ENCODE measurements around the gene POFUT1.

The POFUT1 gene

DNA sequence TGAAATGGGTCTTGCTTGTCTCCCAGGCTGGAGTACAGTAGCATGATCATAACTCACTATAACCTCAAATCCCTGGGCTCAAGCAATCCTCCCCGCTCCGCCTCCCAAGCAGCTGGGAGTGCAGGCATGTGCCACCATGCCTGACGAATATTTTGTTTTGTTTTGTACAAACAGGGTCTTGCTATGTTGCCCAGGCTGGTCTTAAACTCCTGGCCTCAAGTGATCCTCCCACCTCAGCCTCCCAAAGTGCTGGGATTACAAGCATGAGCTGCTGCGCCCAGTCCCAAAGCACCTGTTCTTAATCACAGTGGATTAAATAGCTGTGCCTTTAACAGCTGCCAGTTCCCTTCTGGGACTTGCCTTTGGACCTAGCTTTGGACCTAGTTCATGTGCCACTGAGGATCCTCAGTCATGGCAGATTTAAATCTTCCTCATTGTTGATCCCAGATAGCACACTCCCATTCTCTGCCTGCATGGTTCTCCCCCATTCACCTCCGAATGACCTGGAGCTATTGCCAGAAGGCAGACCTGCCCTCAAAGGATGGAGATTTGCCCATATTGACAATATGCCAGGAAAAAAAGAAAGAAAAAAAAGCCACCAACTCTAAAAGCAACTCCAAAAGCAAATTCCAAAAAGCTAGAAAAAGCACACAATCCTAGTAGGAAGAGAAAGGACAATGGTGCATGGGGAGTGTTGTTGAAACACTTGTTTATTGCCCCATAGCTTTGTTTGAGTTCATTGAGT is 10.6 kb downstream of the POFUT1 start:
- Histone ChIP-seq H3K36me3 (ENCODE audit: control insufficient read depth, insufficient read depth, low read length) (peaks cover 54% of the 10 kb centered on the region), H3K4me1 (ENCODE audit: control insufficient read depth, insufficient read depth, low read length, poor library complexity, severe bottlenecking) (no peaks in the 10 kb centered on the region), H3K9me3 (ENCODE audit: control insufficient read depth, low read length) (no peaks in the 10 kb centered on the region), H3K4me3 (ENCODE audit: insufficient read depth, low read depth, low read length, poor library complexity, severe bottlenecking) (no peak overlapping the region), H3K27me3 (replicated peaks; ENCODE audit: control insufficient read depth, insufficient read depth, low read length, poor library complexity, severe bottlenecking) (no peaks in the 10 kb centered on the region), H3K27ac (ENCODE audit: insufficient read depth, low read length, poor library complexity, severe bottlenecking) (no peak overlapping the region)
- no peak for DNase-seq

DNA sequence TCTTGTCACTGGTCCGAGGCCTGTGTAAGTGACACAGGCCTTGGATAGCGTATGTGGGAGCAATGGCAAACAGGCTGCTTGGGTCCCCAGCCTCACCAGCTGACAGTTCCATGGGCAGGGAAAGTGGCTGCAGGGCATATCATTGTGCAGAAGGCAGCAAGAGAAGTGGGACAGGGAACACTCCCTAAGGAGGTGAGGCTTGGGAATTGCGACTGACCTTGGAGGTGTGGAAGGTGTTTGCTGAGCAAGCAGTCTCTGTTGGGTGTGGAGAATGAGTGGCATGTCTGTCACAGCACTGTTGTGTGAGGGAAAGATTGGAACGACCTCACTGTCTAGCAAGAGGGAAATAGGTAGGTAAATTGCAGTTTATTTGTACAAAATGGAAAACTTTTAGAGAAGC is 16.8 kb downstream of the POFUT1 start:
- Histone ChIP-seq H3K9me3 (ENCODE audit: control insufficient read depth, low read length) (no peaks in the 10 kb centered on the region), H3K4me1 (ENCODE audit: control insufficient read depth, insufficient read depth, low read length, poor library complexity, severe bottlenecking) (no peaks in the 10 kb centered on the region), H3K4me3 (ENCODE audit: insufficient read depth, low read depth, low read length, poor library complexity, severe bottlenecking) (no peak overlapping the region), H3K27me3 (replicated peaks; ENCODE audit: control insufficient read depth, insufficient read depth, low read length, poor library complexity, severe bottlenecking) (no peaks in the 10 kb centered on the region), H3K27ac (ENCODE audit: insufficient read depth, low read length, poor library complexity, severe bottlenecking) (no peak overlapping the region), H3K36me3 (ENCODE audit: control insufficient read depth, insufficient read depth, low read length) (peaks cover 39% of the 10 kb centered on the region)
- no peak for DNase-seq

DNA sequence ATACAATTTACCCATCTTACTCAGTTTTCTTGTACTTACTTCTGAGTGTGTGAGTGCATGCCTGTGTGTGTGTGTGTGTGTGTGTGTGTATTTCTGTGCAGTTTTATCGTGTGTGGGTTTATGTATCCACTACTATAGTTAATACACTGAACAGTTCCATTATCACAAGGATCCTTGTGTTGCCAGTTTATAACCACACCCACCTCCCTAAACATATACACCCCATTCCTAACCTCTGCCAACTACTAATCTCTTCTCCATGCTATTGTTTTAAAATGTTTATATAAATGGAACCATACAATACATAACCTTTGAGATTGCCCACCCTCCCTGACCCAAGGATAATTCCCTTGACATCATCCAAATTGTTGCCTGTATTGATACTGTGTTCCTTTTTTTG is 18.7 kb downstream of the POFUT1 start:
- H3K27ac ChIP-seq (ENCODE audit: insufficient read depth, low read length, poor library complexity, severe bottlenecking) = no peak overlapping the region
- H3K4me3 ChIP-seq (ENCODE audit: insufficient read depth, low read depth, low read length, poor library complexity, severe bottlenecking) = no peak overlapping the region
- H3K27me3 ChIP-seq (replicated peaks; ENCODE audit: control insufficient read depth, insufficient read depth, low read length, poor library complexity, severe bottlenecking) = no peaks in the 10 kb centered on the region
- peaks cover 31% of the 10 kb centered on the region for H3K36me3 ChIP-seq (ENCODE audit: control insufficient read depth, insufficient read depth, low read length)
- H3K4me1 ChIP-seq (ENCODE audit: control insufficient read depth, insufficient read depth, low read length, poor library complexity, severe bottlenecking) = no peaks in the 10 kb centered on the region
- no peaks in the 10 kb centered on the region for H3K9me3 ChIP-seq (ENCODE audit: control insufficient read depth, low read length)
- no peak for DNase-seq

DNA sequence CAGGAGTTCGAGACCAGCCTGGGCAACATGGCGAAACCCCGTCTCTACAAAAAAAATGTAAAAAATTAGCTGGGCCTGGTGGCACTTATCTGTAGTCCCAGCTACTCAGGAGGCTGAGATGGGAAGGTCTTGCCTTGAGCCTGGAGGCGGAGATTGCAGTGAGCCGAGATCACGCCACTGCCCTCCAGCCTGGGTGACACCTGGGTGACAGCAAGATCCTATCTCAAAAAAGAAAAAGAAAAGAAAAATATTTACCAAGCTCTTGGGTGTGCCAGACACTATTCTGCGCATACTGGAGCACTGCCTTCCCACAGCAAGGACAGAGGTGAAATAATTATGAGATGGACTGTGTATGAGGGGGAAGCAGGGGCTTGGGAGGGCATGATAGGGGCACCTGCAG is 19.6 kb downstream of the POFUT1 start:
- Histone ChIP-seq H3K36me3 (ENCODE audit: control insufficient read depth, insufficient read depth, low read length) (peaks cover 26% of the 10 kb centered on the region), H3K27ac (ENCODE audit: insufficient read depth, low read length, poor library complexity, severe bottlenecking) (no peak overlapping the region), H3K4me1 (ENCODE audit: control insufficient read depth, insufficient read depth, low read length, poor library complexity, severe bottlenecking) (peaks cover 7% of the 10 kb centered on the region), H3K9me3 (ENCODE audit: control insufficient read depth, low read length) (no peaks in the 10 kb centered on the region), H3K4me3 (ENCODE audit: insufficient read depth, low read depth, low read length, poor library complexity, severe bottlenecking) (no peak overlapping the region), H3K27me3 (replicated peaks; ENCODE audit: control insufficient read depth, insufficient read depth, low read length, poor library complexity, severe bottlenecking) (no peaks in the 10 kb centered on the region)
- DNase-seq = no peak

DNA sequence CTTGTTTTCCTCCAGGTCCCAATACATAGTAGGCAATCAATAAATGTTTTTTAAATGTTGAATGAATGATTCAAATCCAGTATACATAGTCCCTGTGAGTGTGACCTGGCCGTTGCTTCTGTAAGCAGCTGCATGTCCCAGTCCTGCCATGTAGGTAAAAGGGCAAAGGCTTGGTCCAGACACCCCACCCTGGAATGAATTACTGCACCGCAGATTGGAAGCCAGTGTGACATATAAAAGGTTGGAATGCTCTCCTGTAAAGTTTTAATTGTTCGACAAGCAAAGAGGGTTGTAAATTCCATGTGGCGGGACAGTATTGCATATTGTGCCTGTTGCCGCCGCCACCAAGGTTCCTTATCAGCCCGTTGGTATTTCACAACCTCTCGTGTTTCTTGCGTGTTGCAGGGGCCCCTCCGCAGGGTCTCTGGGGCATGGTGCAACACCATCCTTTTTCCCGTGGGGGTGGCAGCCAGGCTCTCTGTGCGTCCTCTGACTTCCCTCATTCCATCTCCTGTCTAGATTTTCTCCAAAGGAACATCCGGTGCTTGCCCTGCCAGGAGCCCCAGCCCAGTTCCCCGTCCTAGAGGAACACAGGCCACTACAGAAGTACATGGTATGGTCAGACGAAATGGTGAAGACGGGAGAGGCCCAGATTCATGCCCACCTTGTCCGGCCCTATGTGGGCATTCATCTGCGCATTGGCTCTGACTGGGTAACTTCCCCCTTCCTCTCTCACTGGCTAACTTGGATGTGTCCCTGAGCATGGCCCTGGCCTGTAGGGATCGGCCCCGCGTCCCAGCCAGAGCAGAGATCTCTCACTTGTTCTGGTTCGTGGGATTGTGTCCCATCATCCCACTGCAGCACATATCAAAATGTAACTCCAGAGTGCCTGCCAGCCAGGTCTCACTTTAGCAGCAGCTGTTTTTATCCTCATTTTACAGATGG is 20.3 kb downstream of the POFUT1 start:
- H3K4me1 ChIP-seq (ENCODE audit: control insufficient read depth, insufficient read depth, low read length, poor library complexity, severe bottlenecking) = peaks cover 14% of the 10 kb centered on the region
- DNase-seq = no peak
- no peaks in the 10 kb centered on the region for H3K9me3 ChIP-seq (ENCODE audit: control insufficient read depth, low read length)
- no peak overlapping the region for H3K27ac ChIP-seq (ENCODE audit: insufficient read depth, low read length, poor library complexity, severe bottlenecking)
- peaks cover 23% of the 10 kb centered on the region for H3K36me3 ChIP-seq (ENCODE audit: control insufficient read depth, insufficient read depth, low read length)
- no peak overlapping the region for H3K4me3 ChIP-seq (ENCODE audit: insufficient read depth, low read depth, low read length, poor library complexity, severe bottlenecking)
- H3K27me3 ChIP-seq (replicated peaks; ENCODE audit: control insufficient read depth, insufficient read depth, low read length, poor library complexity, severe bottlenecking) = no peaks in the 10 kb centered on the region

DNA sequence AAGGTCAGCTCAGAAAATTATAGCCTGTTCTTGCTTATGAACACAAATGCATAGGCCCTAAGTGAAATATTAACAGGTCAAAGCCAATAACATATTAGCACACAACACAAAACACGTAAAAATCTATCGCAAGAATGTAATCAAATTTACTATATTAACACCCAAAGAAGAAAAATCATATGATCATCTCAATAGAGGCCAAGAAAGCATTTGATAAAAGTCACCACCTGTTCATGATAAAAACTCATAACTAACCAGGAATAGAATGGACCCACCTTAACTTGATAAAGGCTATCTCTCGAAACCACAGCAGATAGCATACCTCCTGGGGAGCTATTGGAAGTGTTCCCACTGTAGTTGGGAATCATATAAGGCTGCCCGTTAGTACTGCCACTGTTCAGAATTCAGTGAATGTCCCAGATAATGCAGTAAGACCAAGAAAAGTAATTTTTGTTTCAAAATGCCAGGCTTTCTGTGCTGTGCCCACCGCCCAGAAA is 21.6 kb downstream of the POFUT1 start:
- peaks cover 21% of the 10 kb centered on the region for H3K36me3 ChIP-seq (ENCODE audit: control insufficient read depth, insufficient read depth, low read length)
- no peaks in the 10 kb centered on the region for H3K27me3 ChIP-seq (replicated peaks; ENCODE audit: control insufficient read depth, insufficient read depth, low read length, poor library complexity, severe bottlenecking)
- DNase-seq = no peak
- H3K4me3 ChIP-seq (ENCODE audit: insufficient read depth, low read depth, low read length, poor library complexity, severe bottlenecking) = no peak overlapping the region
- no peak overlapping the region for H3K27ac ChIP-seq (ENCODE audit: insufficient read depth, low read length, poor library complexity, severe bottlenecking)
- peaks cover 15% of the 10 kb centered on the region for H3K4me1 ChIP-seq (ENCODE audit: control insufficient read depth, insufficient read depth, low read length, poor library complexity, severe bottlenecking)
- no peaks in the 10 kb centered on the region for H3K9me3 ChIP-seq (ENCODE audit: control insufficient read depth, low read length)

DNA sequence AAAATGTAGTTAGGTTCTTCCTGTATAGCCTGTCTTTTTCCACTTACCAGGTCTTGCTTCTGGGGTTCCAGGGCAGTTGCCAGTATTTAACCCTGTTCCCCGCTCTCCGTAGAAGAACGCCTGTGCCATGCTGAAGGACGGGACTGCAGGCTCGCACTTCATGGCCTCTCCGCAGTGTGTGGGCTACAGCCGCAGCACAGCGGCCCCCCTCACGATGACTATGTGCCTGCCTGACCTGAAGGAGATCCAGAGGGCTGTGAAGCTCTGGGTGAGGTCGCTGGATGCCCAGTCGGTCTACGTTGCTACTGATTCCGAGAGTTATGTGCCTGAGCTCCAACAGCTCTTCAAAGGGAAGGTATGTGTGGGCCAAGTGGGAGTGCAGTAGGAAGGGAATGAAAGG is 23.0 kb downstream of the POFUT1 start:
- no peak overlapping the region for H3K27ac ChIP-seq (ENCODE audit: insufficient read depth, low read length, poor library complexity, severe bottlenecking)
- no peaks in the 10 kb centered on the region for H3K27me3 ChIP-seq (replicated peaks; ENCODE audit: control insufficient read depth, insufficient read depth, low read length, poor library complexity, severe bottlenecking)
- peaks cover 15% of the 10 kb centered on the region for H3K4me1 ChIP-seq (ENCODE audit: control insufficient read depth, insufficient read depth, low read length, poor library complexity, severe bottlenecking)
- H3K9me3 ChIP-seq (ENCODE audit: control insufficient read depth, low read length) = no peaks in the 10 kb centered on the region
- peaks cover 35% of the 10 kb centered on the region for H3K36me3 ChIP-seq (ENCODE audit: control insufficient read depth, insufficient read depth, low read length)
- H3K4me3 ChIP-seq (ENCODE audit: insufficient read depth, low read depth, low read length, poor library complexity, severe bottlenecking) = no peak overlapping the region
- DNase-seq = no peak

DNA sequence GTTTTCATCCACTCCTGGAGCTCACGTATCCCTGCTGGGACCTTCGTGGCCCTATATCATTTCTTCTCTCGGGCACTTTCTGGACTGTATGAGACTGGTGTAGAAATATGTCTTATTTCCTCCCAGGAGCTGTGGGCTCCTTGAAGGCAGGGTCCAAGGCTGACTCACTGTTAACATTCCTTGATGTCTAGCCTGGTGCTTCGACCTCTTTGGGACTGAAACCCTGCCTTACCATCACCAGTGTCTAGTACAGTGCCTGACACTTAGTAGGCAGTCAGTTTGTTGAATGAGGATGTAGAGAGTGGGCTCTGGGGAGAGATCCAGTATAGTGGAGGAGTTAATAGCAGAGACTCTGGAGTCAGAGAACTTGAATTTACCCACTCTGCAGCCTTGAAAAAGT is 23.6 kb downstream of the POFUT1 start:
- no peaks in the 10 kb centered on the region for H3K9me3 ChIP-seq (ENCODE audit: control insufficient read depth, low read length)
- H3K4me3 ChIP-seq (ENCODE audit: insufficient read depth, low read depth, low read length, poor library complexity, severe bottlenecking) = no peak overlapping the region
- no peak for DNase-seq
- H3K4me1 ChIP-seq (ENCODE audit: control insufficient read depth, insufficient read depth, low read length, poor library complexity, severe bottlenecking) = peaks cover 15% of the 10 kb centered on the region
- H3K27me3 ChIP-seq (replicated peaks; ENCODE audit: control insufficient read depth, insufficient read depth, low read length, poor library complexity, severe bottlenecking) = no peaks in the 10 kb centered on the region
- H3K27ac ChIP-seq (ENCODE audit: insufficient read depth, low read length, poor library complexity, severe bottlenecking) = no peak overlapping the region
- peaks cover 37% of the 10 kb centered on the region for H3K36me3 ChIP-seq (ENCODE audit: control insufficient read depth, insufficient read depth, low read length)

DNA sequence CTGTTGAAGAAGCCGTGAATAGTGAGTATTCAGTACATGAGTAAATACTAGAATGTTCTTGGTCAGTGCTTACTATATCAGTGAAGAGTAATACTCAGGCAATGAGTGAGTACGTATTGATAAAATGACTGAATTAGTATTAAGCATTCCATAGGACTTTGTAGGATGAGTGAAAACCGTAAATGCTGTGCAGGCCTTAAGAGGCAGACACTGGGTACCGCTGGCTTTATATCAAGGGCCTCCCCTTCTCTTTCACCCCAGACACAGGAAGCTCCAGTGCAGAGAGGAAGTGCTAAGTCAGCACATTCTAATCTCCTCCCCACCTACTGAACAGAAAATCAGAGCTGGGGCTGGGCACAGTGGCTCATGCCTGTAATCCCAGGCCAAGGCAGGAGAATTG is 24.2 kb downstream of the POFUT1 start:
- Histone ChIP-seq H3K9me3 (ENCODE audit: control insufficient read depth, low read length) (no peaks in the 10 kb centered on the region), H3K36me3 (ENCODE audit: control insufficient read depth, insufficient read depth, low read length) (peaks cover 36% of the 10 kb centered on the region), H3K27me3 (replicated peaks; ENCODE audit: control insufficient read depth, insufficient read depth, low read length, poor library complexity, severe bottlenecking) (no peaks in the 10 kb centered on the region), H3K4me3 (ENCODE audit: insufficient read depth, low read depth, low read length, poor library complexity, severe bottlenecking) (no peak overlapping the region), H3K27ac (ENCODE audit: insufficient read depth, low read length, poor library complexity, severe bottlenecking) (peak overlapping the region; percentile 59), H3K4me1 (ENCODE audit: control insufficient read depth, insufficient read depth, low read length, poor library complexity, severe bottlenecking) (peaks cover 15% of the 10 kb centered on the region)
- DNase-seq = peak in 1 of 3 donors; percentile 29
